ENCODE measurements around the gene PTGES2.

- TF ChIP-seq POLR2A (IDR thresholded peaks at IDR 0.05) (peak in 3 of 4 donors; percentile 33 to 68 (median 62)), CTCF (IDR thresholded peaks at IDR 0.05) (no peak), POLR2AphosphoS5 (IDR thresholded peaks at IDR 0.05) (peak; percentile 72 to 90)
These were observed 33.2 kb downstream of the PTGES2 start for GRCh38 chr9:128094166-128094949.

Measured in upper lobe of left lung (tissue), 4 donors.